Measurements from ENCODE around the gene GPR37L1. TPM values are rescaled to one million over a fixed set of nuclear protein-coding genes. Genes with fewer than 3 reads are reported as not detected.

GPR37L1 gene
- total and polyA plus RNA-seq, 10 of the 15 experiments (the other 5 are each of a cell fraction or from before 2014, with no cell fraction given) = under 0.01 to 0.08 (median 0.02) TPM; not detected in 5

GRCh38 chr1:202165267-202165941, 42.7 kb downstream of the GPR37L1 start (continued):
- TF ChIP-seq, protein P1, sequence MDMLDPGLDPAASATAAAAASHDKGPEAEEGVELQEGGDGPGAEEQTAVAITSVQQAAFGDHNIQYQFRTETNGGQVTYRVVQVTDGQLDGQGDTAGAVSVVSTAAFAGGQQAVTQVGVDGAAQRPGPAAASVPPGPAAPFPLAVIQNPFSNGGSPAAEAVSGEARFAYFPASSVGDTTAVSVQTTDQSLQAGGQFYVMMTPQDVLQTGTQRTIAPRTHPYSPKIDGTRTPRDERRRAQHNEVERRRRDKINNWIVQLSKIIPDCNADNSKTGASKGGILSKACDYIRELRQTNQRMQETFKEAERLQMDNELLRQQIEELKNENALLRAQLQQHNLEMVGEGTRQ (IDR thresholded peaks at IDR 0.05; ENCODE audit: borderline replicate concordance, low read depth, low read length) = no peak
- TF ChIP-seq ZNF24 (IDR thresholded peaks at IDR 0.05) (no peak), MEF2B (IDR thresholded peaks at IDR 0.05; ENCODE audit: partially characterized antibody, poor library complexity, severe bottlenecking) (no peak), REST (IDR thresholded peaks at IDR 0.05; ENCODE audit: low read depth, low read length) (no peak), IKZF1 (conservative IDR thresholded peaks at IDR 0.05) (no peak; the same call in 1 of the 2 replicates), ETV6 (conservative IDR thresholded peaks at IDR 0.05 in 1 of 2, IDR thresholded peaks at IDR 0.05 in 1 of 2; ENCODE audit: borderline replicate concordance in 1 of 2, low read depth in 1 of 2) (no peak), SIX5 (IDR thresholded peaks at IDR 0.05; ENCODE audit: low read depth, low read length, severe bottlenecking) (no peak), NRF1 (conservative IDR thresholded peaks at IDR 0.05; ENCODE audit: low read depth, low read length) (no peak), KDM1A (IDR thresholded peaks at IDR 0.05; ENCODE audit: borderline replicate concordance) (no peak), E4F1 (IDR thresholded peaks at IDR 0.05; ENCODE audit: borderline replicate concordance, partially characterized antibody) (no peak)
- TF ChIP-seq, protein P2, sequence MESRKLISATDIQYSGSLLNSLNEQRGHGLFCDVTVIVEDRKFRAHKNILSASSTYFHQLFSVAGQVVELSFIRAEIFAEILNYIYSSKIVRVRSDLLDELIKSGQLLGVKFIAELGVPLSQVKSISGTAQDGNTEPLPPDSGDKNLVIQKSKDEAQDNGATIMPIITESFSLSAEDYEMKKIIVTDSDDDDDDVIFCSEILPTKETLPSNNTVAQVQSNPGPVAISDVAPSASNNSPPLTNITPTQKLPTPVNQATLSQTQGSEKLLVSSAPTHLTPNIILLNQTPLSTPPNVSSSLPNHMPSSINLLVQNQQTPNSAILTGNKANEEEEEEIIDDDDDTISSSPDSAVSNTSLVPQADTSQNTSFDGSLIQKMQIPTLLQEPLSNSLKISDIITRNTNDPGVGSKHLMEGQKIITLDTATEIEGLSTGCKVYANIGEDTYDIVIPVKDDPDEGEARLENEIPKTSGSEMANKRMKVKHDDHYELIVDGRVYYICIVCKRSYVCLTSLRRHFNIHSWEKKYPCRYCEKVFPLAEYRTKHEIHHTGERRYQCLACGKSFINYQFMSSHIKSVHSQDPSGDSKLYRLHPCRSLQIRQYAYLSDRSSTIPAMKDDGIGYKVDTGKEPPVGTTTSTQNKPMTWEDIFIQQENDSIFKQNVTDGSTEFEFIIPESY (IDR thresholded peaks at IDR 0.05) = no peak
- TF ChIP-seq, protein P3, sequence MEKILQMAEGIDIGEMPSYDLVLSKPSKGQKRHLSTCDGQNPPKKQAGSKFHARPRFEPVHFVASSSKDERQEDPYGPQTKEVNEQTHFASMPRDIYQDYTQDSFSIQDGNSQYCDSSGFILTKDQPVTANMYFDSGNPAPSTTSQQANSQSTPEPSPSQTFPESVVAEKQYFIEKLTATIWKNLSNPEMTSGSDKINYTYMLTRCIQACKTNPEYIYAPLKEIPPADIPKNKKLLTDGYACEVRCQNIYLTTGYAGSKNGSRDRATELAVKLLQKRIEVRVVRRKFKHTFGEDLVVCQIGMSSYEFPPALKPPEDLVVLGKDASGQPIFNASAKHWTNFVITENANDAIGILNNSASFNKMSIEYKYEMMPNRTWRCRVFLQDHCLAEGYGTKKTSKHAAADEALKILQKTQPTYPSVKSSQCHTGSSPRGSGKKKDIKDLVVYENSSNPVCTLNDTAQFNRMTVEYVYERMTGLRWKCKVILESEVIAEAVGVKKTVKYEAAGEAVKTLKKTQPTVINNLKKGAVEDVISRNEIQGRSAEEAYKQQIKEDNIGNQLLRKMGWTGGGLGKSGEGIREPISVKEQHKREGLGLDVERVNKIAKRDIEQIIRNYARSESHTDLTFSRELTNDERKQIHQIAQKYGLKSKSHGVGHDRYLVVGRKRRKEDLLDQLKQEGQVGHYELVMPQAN (conservative IDR thresholded peaks at IDR 0.05) = 0 out of 2 replicates have a peak, but pooled peaks have one; percentile 22
